OCI-LY7 (cell line): Measurements from ENCODE around the gene KIF17. TPM values are rescaled to one million over a fixed set of nuclear protein-coding genes. Genes with fewer than 3 reads are reported as not detected.
A peak's percentile ranks its signal among the peaks of the same experiment; 100 is the strongest.
"Not testable (repeated sequence)": the region's sequence is repeated elsewhere in the genome, so short reads cannot be mapped to it uniquely, and the experiment has no call there.

Experiments
- BruUV-seq: library from RNA; stranded (reverse); fragments of 400-500 nt; replicated peaks from 2 replicates; lab custom pipeline; 2021; lab: Mats Ljungman, UMichigan
- CTCF ChIA-PET: fragments of 300-600 bp; sonication (Branson Sonifier 250); formaldehyde crosslinking; loops from one replicate; lab custom pipeline; 2022; ENCODE audit warnings: antibody characterized with exemption; ENCODE audit not compliant: unreplicated experiment; lab: Charles Lee
- POLR2A ChIA-PET: fragments of 300-600 bp; sonication (Branson Sonifier 250); formaldehyde crosslinking; loops from one replicate; lab custom pipeline; 2022; ENCODE audit warnings: antibody characterized with exemption; lab: Charles Lee
- DNase-seq: peaks from one replicate; pipeline ENCODE4 v3.0.0-alpha.2; 2015; ENCODE audit warnings: low spot score
- H2AFZ ChIP-seq: fragments of 200-600 bp; sonication (generic), shearing (Covaris generic); 2 replicates; pipeline ENCODE4 v1.6.1; 2014; ENCODE audit warnings: mild to moderate bottlenecking, antibody characterized with exemption, low read length, moderate library complexity
- H3K27ac ChIP-seq: fragments of 200-600 bp; sonication (generic); 2 replicates; pipeline ENCODE4 v1.5.1; 2014; ENCODE audit warnings: mixed run types, low read depth, mild to moderate bottlenecking, moderate library complexity, low read length, inconsistent platforms; ENCODE audit not compliant: poor library complexity, severe bottlenecking
- H3K36me3 ChIP-seq: fragments of 200-600 bp; sonication (generic); 2 replicates; pipeline ENCODE4 v1.6.1; 2014; ENCODE audit warnings: mild to moderate bottlenecking, antibody characterized with exemption, low read length, moderate library complexity, mixed read lengths; ENCODE audit not compliant: insufficient read depth
- H3K4me1 ChIP-seq: fragments of 200-600 bp; sonication (generic); 2 replicates; pipeline ENCODE4 v1.5.1; 2014; ENCODE audit warnings: mild to moderate bottlenecking, low read length; ENCODE audit not compliant: insufficient read depth, poor library complexity, severe bottlenecking
- H3K4me2 ChIP-seq: fragments of 200-600 bp; sonication (generic); 2 replicates; pipeline ENCODE4 v1.6.1; 2014; ENCODE audit warnings: mild to moderate bottlenecking, low read length
- H3K4me3 ChIP-seq: fragments of 200-600 bp; sonication (generic); 2 replicates; pipeline ENCODE4 v1.5.1; 2014; ENCODE audit warnings: mild to moderate bottlenecking, low read depth, low read length; ENCODE audit not compliant: poor library complexity, severe bottlenecking
- H3K79me2 ChIP-seq: fragments of 200-600 bp; sonication (generic); 2 replicates; pipeline ENCODE4 v1.6.1; 2016; ENCODE audit warnings: low read depth, mild to moderate bottlenecking, low read length, moderate library complexity, mixed read lengths; ENCODE audit not compliant: insufficient read depth
- H3K9me2 ChIP-seq: fragments of 200-600 bp; sonication (generic); 2 replicates; pipeline ENCODE4 v1.6.1; 2016; ENCODE audit warnings: mild to moderate bottlenecking, low read length, mixed read lengths; ENCODE audit not compliant: insufficient read depth
- H3K9me3 ChIP-seq: fragments of 200-600 bp; sonication (generic); 2 replicates; pipeline ENCODE4 v1.6.1; 2014; ENCODE audit warnings: mild to moderate bottlenecking, mixed run types, low read length, mixed read lengths
- H4K20me1 ChIP-seq: fragments of 200-600 bp; sonication (generic); 2 replicates; pipeline ENCODE4 v1.6.1; 2014; ENCODE audit warnings: mild to moderate bottlenecking, antibody characterized with exemption, low read length, moderate library complexity, mixed read lengths; ENCODE audit not compliant: insufficient read depth
- EZH2phosphoT487 ChIP-seq: fragments of 200-600 bp; sonication (generic); IDR thresholded peaks from 2 replicates; pipeline ENCODE4 v1.6.1; 2018; ENCODE audit warnings: low read depth, borderline replicate concordance, mild to moderate bottlenecking, mixed run types, antibody characterized with exemption, low read length, moderate library complexity, mixed read lengths
- intact Hi-C: fragments of 100-400 bp; cut with micrococcal nuclease; formaldehyde crosslinking; loops from one replicate; pipeline ENCODE4 v1.10.0; 2022; ENCODE audit not compliant: unreplicated experiment
- total RNA-seq, 2 experiments: library from RNA; depleted of rRNA in 1 of 2; stranded (reverse); fragments of >200 nt in 1 of 2; shearing (Covaris generic) in 1 of 2; gene quantifications; 2 replicates each; pipeline ENCODE4 v1.2.3, GENCODE V29; 2014 to 2022
- TF ChIP-seq, protein P1 (sequence below): fragments of 200-600 bp; sonication (generic); conservative IDR thresholded peaks from 2 replicates; pipeline ENCODE4 v1.5.1; 2014; ENCODE audit warnings: mild to moderate bottlenecking, antibody characterized with exemption, low read length, moderate library complexity, mixed read lengths

KIF17 gene
- total RNA-seq, 2 experiments from 2014 or later: 1.1 TPM; not detected in 1

GRCh38 chr1:20680269-20680668 lies 37.5 kb downstream of the KIF17 start:
- no peaks in the 10 kb centered on the region for H3K79me2 ChIP-seq
- intact Hi-C loops: no loop called here
- H3K4me3 ChIP-seq: no peak overlapping the region
- ChIA-PET CTCF (no interaction called here), POLR2A (no interaction called here)
- no peaks in the 10 kb centered on the region for H3K36me3 ChIP-seq
- H4K20me1 ChIP-seq: no peaks in the 10 kb centered on the region
- BruUV-seq: no TSS peak
- H3K27ac ChIP-seq: no peak overlapping the region
- peaks cover 35% of the 10 kb centered on the region for H3K4me1 ChIP-seq
- DNase-seq: no peak
- no peaks in the 10 kb centered on the region for H3K9me2 ChIP-seq
- TF ChIP-seq, protein P1, sequence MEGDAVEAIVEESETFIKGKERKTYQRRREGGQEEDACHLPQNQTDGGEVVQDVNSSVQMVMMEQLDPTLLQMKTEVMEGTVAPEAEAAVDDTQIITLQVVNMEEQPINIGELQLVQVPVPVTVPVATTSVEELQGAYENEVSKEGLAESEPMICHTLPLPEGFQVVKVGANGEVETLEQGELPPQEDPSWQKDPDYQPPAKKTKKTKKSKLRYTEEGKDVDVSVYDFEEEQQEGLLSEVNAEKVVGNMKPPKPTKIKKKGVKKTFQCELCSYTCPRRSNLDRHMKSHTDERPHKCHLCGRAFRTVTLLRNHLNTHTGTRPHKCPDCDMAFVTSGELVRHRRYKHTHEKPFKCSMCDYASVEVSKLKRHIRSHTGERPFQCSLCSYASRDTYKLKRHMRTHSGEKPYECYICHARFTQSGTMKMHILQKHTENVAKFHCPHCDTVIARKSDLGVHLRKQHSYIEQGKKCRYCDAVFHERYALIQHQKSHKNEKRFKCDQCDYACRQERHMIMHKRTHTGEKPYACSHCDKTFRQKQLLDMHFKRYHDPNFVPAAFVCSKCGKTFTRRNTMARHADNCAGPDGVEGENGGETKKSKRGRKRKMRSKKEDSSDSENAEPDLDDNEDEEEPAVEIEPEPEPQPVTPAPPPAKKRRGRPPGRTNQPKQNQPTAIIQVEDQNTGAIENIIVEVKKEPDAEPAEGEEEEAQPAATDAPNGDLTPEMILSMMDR: no peak
- TF ChIP-seq EZH2phosphoT487: no peak
- H2AFZ ChIP-seq: no peak overlapping the region
- peaks cover 6% of the 10 kb centered on the region for H3K9me3 ChIP-seq
- no peak overlapping the region for H3K4me2 ChIP-seq

DNA sequence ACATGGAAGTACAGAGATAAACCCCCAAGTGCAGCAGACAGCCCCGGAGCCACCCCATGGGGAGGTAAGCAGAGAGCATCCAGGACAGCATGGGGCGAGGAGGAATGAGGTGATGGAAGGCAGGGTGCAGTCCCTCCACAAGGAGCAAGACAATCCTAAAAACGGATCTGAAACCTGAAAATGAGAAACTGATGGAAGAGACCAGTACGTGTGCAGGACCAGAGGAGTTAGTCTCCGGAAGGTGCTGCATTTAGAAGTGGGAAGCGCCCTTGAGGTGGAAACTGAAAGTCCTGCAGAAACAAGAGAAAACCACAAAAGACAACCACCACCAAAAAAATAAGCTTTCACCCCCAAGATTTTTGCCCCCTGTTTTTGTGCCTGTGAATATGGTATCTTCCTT lies 39.2 kb downstream of the KIF17 start:
- no TSS peak for BruUV-seq
- no peaks in the 10 kb centered on the region for H3K9me2 ChIP-seq
- intact Hi-C loops: no loop called here
- ChIA-PET CTCF (no interaction called here), POLR2A (interaction anchor here (0.6 to 1.6 kb wide), 3 partner anchors 18 to 513 kb away, joined by 3 to 4 read pairs (median 3); no protein-coding TSS in a partner anchor)
- H2AFZ ChIP-seq: peak overlapping the region; percentile 13; the same call in 1 of the 2 replicates
- peak overlapping the region; percentile 52 for H3K4me2 ChIP-seq
- H3K79me2 ChIP-seq: no peaks in the 10 kb centered on the region
- peaks cover 35% of the 10 kb centered on the region for H3K4me1 ChIP-seq
- DNase-seq: peak; percentile 75
- peak overlapping the region; percentile 34 for H3K27ac ChIP-seq
- H3K36me3 ChIP-seq: no peaks in the 10 kb centered on the region
- peaks cover 6% of the 10 kb centered on the region for H3K9me3 ChIP-seq
- peak overlapping the region; percentile 33 for H3K4me3 ChIP-seq
- TF ChIP-seq, protein P1: no peak
- TF ChIP-seq EZH2phosphoT487: no peak
- H4K20me1 ChIP-seq: no peaks in the 10 kb centered on the region

DNA sequence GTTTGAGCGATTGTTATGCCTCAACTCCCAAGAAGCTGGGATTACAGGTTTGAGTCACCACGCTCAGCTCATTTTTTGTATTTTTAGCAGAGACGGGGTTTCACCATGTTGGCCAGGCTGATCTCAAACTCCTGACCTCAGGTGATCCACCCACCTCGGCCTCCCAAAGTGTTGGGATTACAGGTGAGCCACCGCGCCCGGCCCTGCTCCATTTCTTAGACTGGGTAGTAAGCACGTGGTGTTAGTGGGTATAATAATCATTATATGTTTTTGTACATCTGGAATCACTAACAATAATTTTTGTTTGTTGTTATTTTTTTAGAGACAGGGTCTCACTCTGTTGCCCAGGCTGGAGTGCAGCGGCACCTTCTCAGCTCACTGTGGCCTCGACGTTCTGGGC lies 44.2 kb downstream of the KIF17 start:
- H4K20me1 ChIP-seq, BruUV-seq, H3K4me2 ChIP-seq, H3K9me2 ChIP-seq, H3K36me3 ChIP-seq, H3K4me3 ChIP-seq, H2AFZ ChIP-seq, DNase-seq, intact Hi-C loops, H3K79me2 ChIP-seq, H3K27ac ChIP-seq, H3K9me3 ChIP-seq, CTCF ChIA-PET, H3K4me1 ChIP-seq: not testable (repeated sequence)
- POLR2A ChIA-PET: interaction anchor here (1.1 to 1.3 kb wide), 2 partner anchors 10 to 12 kb away, joined by 3 to 4 read pairs; partner anchors contain the start of gene DDOST
